SK-MEL-5 (cell line): ENCODE results near the gene IQSEC3. TPM values are rescaled to one million over a fixed set of nuclear protein-coding genes. Genes with fewer than 3 reads are reported as not detected.
"Not testable (repeated sequence)": the region's sequence is repeated elsewhere in the genome, so short reads cannot be mapped to it uniquely, and the experiment has no call there.

Source experiments
- DNase-seq: peaks from one replicate; pipeline ENCODE4 v3.0.0-alpha.2; 2016; ENCODE audit warnings: low read depth, low spot score
- in situ Hi-C: cut with HindIII; loops from 2 replicates; pipeline ENCODE4 v1.10.0; 2016; ENCODE audit warnings: low sequenced_read_pairs, high pct_unique_total_duplicates, low pct_unique_long_range_greater_than_20kb
- total RNA-seq: library from RNA; depleted of rRNA; stranded (reverse); fragments of >200 nt; shearing (Covaris generic); gene quantifications from 2 replicates; pipeline ENCODE4 v1.2.3, GENCODE V29; 2014

The IQSEC3 gene
- total RNA-seq, 1 experiment from 2014 or later, result not detected

GRCh38 chr12:209851-210250 is 143.3 kb downstream of the IQSEC3 start:
- in situ Hi-C loops, result no loop called here
- DNase-seq, result no peak

- no peak for DNase-seq
- in situ Hi-C loops, result no loop called here
Measured at GRCh38 chr12:210277-211141, 143.9 kb downstream of the IQSEC3 start.

GRCh38 chr12:211142-211465 is 144.5 kb downstream of the IQSEC3 start:
- no peak for DNase-seq
- in situ Hi-C loops, result no loop called here

GRCh38 chr12:211639-212414 is 145.3 kb downstream of the IQSEC3 start:
- in situ Hi-C loops, result no loop called here
- no peak for DNase-seq

- DNase-seq, result no peak
- in situ Hi-C loops, result no loop called here
Measured at GRCh38 chr12:212415-212714, 145.8 kb downstream of the IQSEC3 start.

GRCh38 chr12:212715-213526 is 146.4 kb downstream of the IQSEC3 start:
- in situ Hi-C loops, result no loop called here
- no peak for DNase-seq

- in situ Hi-C loops, result no loop called here
- DNase-seq, result no peak
Measured at GRCh38 chr12:213527-213932, 147.0 kb downstream of the IQSEC3 start.

- DNase-seq, result no peak
- in situ Hi-C loops, result no loop called here
Measured at GRCh38 chr12:214003-214741, 147.6 kb downstream of the IQSEC3 start, which contains the start of gene SLC6A12. Gene SLC6A12, minus strand, starts transcription at chr12:214157. Its CDS starts 4,171 bp downstream, at chr12:209986.

- in situ Hi-C loops, result no loop called here
- no peak for DNase-seq
Measured at GRCh38 chr12:215116-215515, 148.5 kb downstream of the IQSEC3 start.

GRCh38 chr12:217029-217428 is 150.5 kb downstream of the IQSEC3 start:
- DNase-seq, in situ Hi-C loops: not testable (repeated sequence)

GRCh38 chr12:218221-218620 is 151.7 kb downstream of the IQSEC3 start:
- DNase-seq, result no peak
- in situ Hi-C loops, result no loop called here

GRCh38 chr12:218728-219590 is 152.4 kb downstream of the IQSEC3 start:
- no peak for DNase-seq
- in situ Hi-C loops, result no loop called here

GRCh38 chr12:219891-220352 is 153.4 kb downstream of the IQSEC3 start:
- DNase-seq, result peak; percentile 88
- in situ Hi-C loops, result no loop called here

- in situ Hi-C loops, result no loop called here
- DNase-seq, result no peak
Measured at GRCh38 chr12:220491-220890, 153.9 kb downstream of the IQSEC3 start.

- in situ Hi-C loops, result no loop called here
- DNase-seq, result no peak
Measured at GRCh38 chr12:220946-221550, 154.5 kb downstream of the IQSEC3 start.

GRCh38 chr12:221736-222135 is 155.2 kb downstream of the IQSEC3 start:
- in situ Hi-C loops, result no loop called here
- no peak for DNase-seq
